WTC11 (cell line): Measurements from ENCODE around the gene TKT. TPM values are rescaled to one million over a fixed set of nuclear protein-coding genes. Genes with fewer than 3 reads are reported as not detected.

Source experiments
- ATAC-seq: fragments of 200-7000 bp; cut with Tn5 transposase; 2 replicates; pipeline ENCODE4 v1.10.0; 2021; ENCODE audit warnings: mild to moderate bottlenecking, moderate library complexity
- CTCF ChIA-PET: fragments of 300-600 bp; sonication (Branson Sonifier 250); formaldehyde crosslinking; loops from one replicate; lab custom pipeline; 2021; ENCODE audit warnings: antibody characterized with exemption; lab: Charles Lee
- POLR2A ChIA-PET: fragments of 350-600 bp; sonication (Branson Sonifier 250); formaldehyde crosslinking; loops from one replicate; lab custom pipeline; 2021; ENCODE audit warnings: antibody characterized with exemption; lab: Charles Lee
- DNase-seq: peaks from one replicate; pipeline ENCODE4 v3.0.0; 2021; ENCODE audit warnings: low spot score
- H3K27ac Mint-ChIP-seq: 2 replicates; pipeline ENCODE4 v1.8.0; 2021; ENCODE audit warnings: mixed read lengths
- H3K27me3 Mint-ChIP-seq: 2 replicates; pipeline ENCODE4 v1.8.0; 2021; ENCODE audit warnings: low read depth, mild to moderate bottlenecking, moderate library complexity, mixed read lengths
- H3K36me3 Mint-ChIP-seq: 2 replicates; pipeline ENCODE4 v1.8.0; 2021; ENCODE audit warnings: mixed read lengths
- H3K4me1 Mint-ChIP-seq: 2 replicates; pipeline ENCODE4 v1.8.0; 2022; ENCODE audit warnings: mixed read lengths
- H3K4me3 Mint-ChIP-seq: 2 replicates; pipeline ENCODE4 v1.8.0; 2021; ENCODE audit warnings: mild to moderate bottlenecking, moderate library complexity, mixed read lengths
- H3K9me3 Mint-ChIP-seq: 2 replicates; pipeline ENCODE4 v1.8.0; 2021; ENCODE audit warnings: mixed read lengths
- ETV6 ChIP-seq: sonication (generic); formaldehyde crosslinking; IDR thresholded peaks from 2 replicates; pipeline ENCODE4 v1.8.1; 2022; ENCODE audit warnings: mild to moderate bottlenecking, missing genetic modification reagents
- FOXJ3 ChIP-seq: sonication (generic); formaldehyde crosslinking; IDR thresholded peaks from 2 replicates; pipeline ENCODE4 v1.9.0; 2021; ENCODE audit warnings: missing genetic modification reagents, mild to moderate bottlenecking, borderline replicate concordance
- GRHL2 ChIP-seq: fragments of 250-450 bp; sonication (Bioruptor Pico); IDR thresholded peaks from 2 replicates; pipeline ENCODE4 v1.8.0; 2022; ENCODE audit warnings: mild to moderate bottlenecking, moderate library complexity; ENCODE audit not compliant: insufficient replicate concordance, severe bottlenecking
- JUN ChIP-seq: sonication (generic); formaldehyde crosslinking; IDR thresholded peaks from 2 replicates; pipeline ENCODE4 v1.8.0; 2023; ENCODE audit warnings: mild to moderate bottlenecking, missing genetic modification reagents
- KAT7 ChIP-seq: sonication (generic); formaldehyde crosslinking; IDR thresholded peaks from 2 replicates; pipeline ENCODE4 v1.8.1; 2023; ENCODE audit warnings: missing genetic modification reagents, mild to moderate bottlenecking, borderline replicate concordance
- MXD4 ChIP-seq: fragments of 250-450 bp; sonication (Bioruptor Pico); IDR thresholded peaks from 2 replicates; pipeline ENCODE4 v1.8.0; 2021; ENCODE audit warnings: mild to moderate bottlenecking, moderate library complexity, borderline replicate concordance
- MYBL2 ChIP-seq: sonication (generic); formaldehyde crosslinking; IDR thresholded peaks from 2 replicates; pipeline ENCODE4 v1.8.1; 2023; ENCODE audit warnings: mild to moderate bottlenecking, moderate library complexity, missing genetic modification reagents
- NFE2L1 ChIP-seq: sonication (generic); formaldehyde crosslinking; IDR thresholded peaks from 2 replicates; pipeline ENCODE4 v1.8.1; 2023; ENCODE audit warnings: missing genetic modification reagents
- SOX15 ChIP-seq: fragments of 250-450 bp; sonication (Bioruptor Pico); IDR thresholded peaks from 2 replicates; pipeline ENCODE4 v1.9.0; 2021; ENCODE audit warnings: mild to moderate bottlenecking
- ZNF138 ChIP-seq: sonication (generic); formaldehyde crosslinking; conservative IDR thresholded peaks from 2 replicates; pipeline ENCODE4 v1.8.1; 2022; ENCODE audit warnings: mild to moderate bottlenecking, moderate library complexity, missing genetic modification reagents
- ZNF232 ChIP-seq: sonication (generic); formaldehyde crosslinking; IDR thresholded peaks from 2 replicates; pipeline ENCODE4 v1.8.0; 2022; ENCODE audit warnings: mild to moderate bottlenecking, missing genetic modification reagents
- ZNF423 ChIP-seq: fragments of 250-450 bp; sonication (Bioruptor Pico); IDR thresholded peaks from 2 replicates; pipeline ENCODE4 v2.1.2; 2022; ENCODE audit warnings: mild to moderate bottlenecking, moderate library complexity
- ZNF671 ChIP-seq: fragments of 250-450 bp; sonication (Bioruptor Pico); IDR thresholded peaks from 2 replicates; pipeline ENCODE4 v1.8.0; 2021; ENCODE audit warnings: mild to moderate bottlenecking
- total RNA-seq: library from RNA; stranded (reverse); gene quantifications from 3 replicates; pipeline ENCODE4 v1.2.3, GENCODE V29; 2021
- TF ChIP-seq, protein P1 (sequence below): sonication (generic); formaldehyde crosslinking; IDR thresholded peaks from 2 replicates; pipeline ENCODE4 v1.8.0; 2023; ENCODE audit warnings: missing genetic modification reagents, mild to moderate bottlenecking, borderline replicate concordance
- TF ChIP-seq, protein P2 (sequence below): sonication (generic); formaldehyde crosslinking; IDR thresholded peaks from 2 replicates; pipeline ENCODE4 v1.8.1; 2023; ENCODE audit warnings: mild to moderate bottlenecking, moderate library complexity, missing genetic modification reagents
- TF ChIP-seq, protein P3 (sequence below): sonication (generic); formaldehyde crosslinking; IDR thresholded peaks from 2 replicates; pipeline ENCODE4 v1.8.1; 2022; ENCODE audit warnings: missing genetic modification reagents, borderline replicate concordance
- TF ChIP-seq, protein P4 (sequence below): sonication (generic); formaldehyde crosslinking; IDR thresholded peaks from 2 replicates; pipeline ENCODE4 v1.8.0; 2022; ENCODE audit warnings: mild to moderate bottlenecking, missing genetic modification reagents

TKT gene
- total RNA-seq, 1 experiment from 2014 or later: 1,040 TPM

DNA sequence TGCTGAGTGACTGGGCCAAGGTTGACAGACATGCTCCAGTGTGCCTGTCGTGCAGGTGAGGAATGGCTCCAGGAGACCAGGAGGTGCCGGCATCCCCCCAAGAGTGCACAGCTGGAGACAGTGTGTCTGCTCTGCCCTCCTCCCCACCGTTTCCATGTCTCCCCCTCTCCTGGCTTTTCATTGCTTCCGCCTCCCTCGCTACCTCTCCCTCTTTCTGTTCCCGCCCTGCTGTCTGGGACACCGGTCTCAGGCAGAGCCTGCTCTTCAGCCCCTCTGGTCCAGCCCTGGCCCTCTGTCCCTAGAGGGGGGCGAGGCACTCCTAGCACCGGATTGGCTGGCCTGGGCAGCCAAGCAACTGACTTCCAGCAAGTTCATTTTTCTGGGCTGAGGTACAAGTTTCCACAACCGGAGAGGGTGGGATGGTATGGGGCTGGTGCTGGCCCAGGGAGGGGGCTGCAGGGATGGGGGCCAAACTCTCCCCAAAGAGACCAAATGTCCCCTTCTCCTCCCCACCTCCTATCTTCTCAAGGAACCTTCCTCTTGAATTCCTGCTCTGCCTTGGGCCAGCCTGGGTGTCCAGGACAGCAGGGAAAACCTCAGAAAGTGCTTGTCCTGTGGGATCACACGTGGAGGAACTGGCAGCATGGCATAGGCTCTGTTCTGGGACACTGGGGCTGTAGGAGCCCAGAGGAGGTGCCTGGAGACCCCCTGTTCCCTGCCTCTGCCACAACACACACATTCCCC, 62.2 kb downstream of the TKT start:
- H3K27ac Mint-ChIP-seq: peak overlapping the region; percentile 12; the same call in 1 of the 2 replicates
- peaks cover 27% of the 10 kb centered on the region for H3K4me1 Mint-ChIP-seq
- H3K4me3 Mint-ChIP-seq: no peak overlapping the region
- ATAC-seq: peak; percentile 9; the same call in 1 of the 2 replicates
- no peak for TF ChIP-seq ZNF138
- peak; percentile 11; the same call in 1 of the 2 replicates for TF ChIP-seq ZNF423 (CRISPR knock-in tag)
- H3K9me3 Mint-ChIP-seq: no peaks in the 10 kb centered on the region
- POLR2A ChIA-PET: no interaction called here
- DNase-seq: no peak
- H3K27me3 Mint-ChIP-seq: peaks cover 5% of the 10 kb centered on the region; the same call in 1 of the 2 replicates
- CTCF ChIA-PET: interaction anchor here (0.8 to 3.2 kb wide), 3 partner anchors 29 to 84 kb away, joined by 4 to 32 read pairs (median 17); no protein-coding TSS in a partner anchor
- H3K36me3 Mint-ChIP-seq: peaks cover 4% of the 10 kb centered on the region; the same call in 1 of the 2 replicates

DNA sequence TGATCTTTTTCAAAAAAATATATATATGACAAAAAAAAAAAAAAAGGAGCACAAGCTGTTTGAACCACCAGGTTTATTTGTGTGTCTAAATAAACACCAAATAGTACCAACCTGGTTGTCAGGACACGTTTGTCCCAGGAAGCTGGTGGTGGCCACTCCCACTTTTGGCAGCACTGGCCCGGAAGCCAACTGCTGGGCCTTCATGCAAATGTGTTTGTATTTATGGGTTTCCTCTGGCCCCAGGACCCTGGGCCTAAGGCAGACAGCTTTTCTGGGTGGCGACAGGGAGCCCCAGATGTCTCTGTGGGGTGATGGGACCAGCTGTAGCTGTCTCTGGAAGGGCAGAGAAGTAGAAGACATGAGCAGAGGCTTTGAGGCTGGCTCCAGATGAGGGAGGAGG, 63.2 kb downstream of the TKT start:
- no peak for ATAC-seq
- ChIA-PET POLR2A (no interaction called here), CTCF (interaction anchor here (0.7 to 0.8 kb wide), 3 partner anchors 78 to 167 kb away, joined by 3 to 5 read pairs (median 4); no protein-coding TSS in a partner anchor)
- Mint-ChIP-seq H3K27me3 (peaks cover 5% of the 10 kb centered on the region; the same call in 1 of the 2 replicates), H3K36me3 (peaks cover 4% of the 10 kb centered on the region; the same call in 1 of the 2 replicates), H3K4me3 (no peak overlapping the region), H3K9me3 (no peaks in the 10 kb centered on the region), H3K27ac (peak overlapping the region; percentile 79; the same call in 1 of the 2 replicates), H3K4me1 (peaks cover 27% of the 10 kb centered on the region)
- no peak for TF ChIP-seq FOXJ3 (CRISPR knock-in tag)
- DNase-seq: no peak

DNA sequence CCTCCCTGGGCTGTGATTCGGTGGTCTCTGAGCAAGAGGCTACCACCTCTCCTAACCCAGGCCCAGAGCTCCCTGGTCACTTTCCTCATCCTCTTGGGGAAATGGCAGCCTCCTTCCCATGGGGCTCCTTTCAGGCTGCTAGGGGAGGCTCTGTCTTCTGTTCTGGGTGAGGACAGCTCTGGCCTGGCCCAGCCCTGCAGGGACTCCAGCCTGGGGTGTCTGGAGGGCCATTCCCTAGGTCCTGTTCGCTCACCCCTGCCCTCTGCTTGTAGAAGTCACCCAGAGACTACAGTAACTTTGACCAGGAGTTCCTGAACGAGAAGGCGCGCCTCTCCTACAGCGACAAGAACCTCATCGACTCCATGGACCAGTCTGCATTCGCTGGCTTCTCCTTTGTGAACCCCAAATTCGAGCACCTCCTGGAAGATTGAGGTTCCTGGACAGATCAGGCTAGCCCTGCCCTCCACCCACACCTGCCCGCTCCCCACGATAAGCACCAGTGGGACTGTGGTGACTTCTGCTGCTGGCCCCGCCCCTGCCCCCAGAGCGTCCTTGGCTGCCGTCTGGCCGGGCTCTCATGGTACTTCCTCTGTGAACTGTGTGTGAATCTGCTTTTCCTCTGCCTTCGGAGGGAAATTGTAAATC, 63.9 kb downstream of the TKT start:
- no peak for TF ChIP-seq ZNF232 (CRISPR knock-in tag)
- TF ChIP-seq, protein P1, sequence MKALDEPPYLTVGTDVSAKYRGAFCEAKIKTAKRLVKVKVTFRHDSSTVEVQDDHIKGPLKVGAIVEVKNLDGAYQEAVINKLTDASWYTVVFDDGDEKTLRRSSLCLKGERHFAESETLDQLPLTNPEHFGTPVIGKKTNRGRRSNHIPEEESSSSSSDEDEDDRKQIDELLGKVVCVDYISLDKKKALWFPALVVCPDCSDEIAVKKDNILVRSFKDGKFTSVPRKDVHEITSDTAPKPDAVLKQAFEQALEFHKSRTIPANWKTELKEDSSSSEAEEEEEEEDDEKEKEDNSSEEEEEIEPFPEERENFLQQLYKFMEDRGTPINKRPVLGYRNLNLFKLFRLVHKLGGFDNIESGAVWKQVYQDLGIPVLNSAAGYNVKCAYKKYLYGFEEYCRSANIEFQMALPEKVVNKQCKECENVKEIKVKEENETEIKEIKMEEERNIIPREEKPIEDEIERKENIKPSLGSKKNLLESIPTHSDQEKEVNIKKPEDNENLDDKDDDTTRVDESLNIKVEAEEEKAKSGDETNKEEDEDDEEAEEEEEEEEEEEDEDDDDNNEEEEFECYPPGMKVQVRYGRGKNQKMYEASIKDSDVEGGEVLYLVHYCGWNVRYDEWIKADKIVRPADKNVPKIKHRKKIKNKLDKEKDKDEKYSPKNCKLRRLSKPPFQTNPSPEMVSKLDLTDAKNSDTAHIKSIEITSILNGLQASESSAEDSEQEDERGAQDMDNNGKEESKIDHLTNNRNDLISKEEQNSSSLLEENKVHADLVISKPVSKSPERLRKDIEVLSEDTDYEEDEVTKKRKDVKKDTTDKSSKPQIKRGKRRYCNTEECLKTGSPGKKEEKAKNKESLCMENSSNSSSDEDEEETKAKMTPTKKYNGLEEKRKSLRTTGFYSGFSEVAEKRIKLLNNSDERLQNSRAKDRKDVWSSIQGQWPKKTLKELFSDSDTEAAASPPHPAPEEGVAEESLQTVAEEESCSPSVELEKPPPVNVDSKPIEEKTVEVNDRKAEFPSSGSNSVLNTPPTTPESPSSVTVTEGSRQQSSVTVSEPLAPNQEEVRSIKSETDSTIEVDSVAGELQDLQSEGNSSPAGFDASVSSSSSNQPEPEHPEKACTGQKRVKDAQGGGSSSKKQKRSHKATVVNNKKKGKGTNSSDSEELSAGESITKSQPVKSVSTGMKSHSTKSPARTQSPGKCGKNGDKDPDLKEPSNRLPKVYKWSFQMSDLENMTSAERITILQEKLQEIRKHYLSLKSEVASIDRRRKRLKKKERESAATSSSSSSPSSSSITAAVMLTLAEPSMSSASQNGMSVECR: no peak
- TF ChIP-seq, protein P2, sequence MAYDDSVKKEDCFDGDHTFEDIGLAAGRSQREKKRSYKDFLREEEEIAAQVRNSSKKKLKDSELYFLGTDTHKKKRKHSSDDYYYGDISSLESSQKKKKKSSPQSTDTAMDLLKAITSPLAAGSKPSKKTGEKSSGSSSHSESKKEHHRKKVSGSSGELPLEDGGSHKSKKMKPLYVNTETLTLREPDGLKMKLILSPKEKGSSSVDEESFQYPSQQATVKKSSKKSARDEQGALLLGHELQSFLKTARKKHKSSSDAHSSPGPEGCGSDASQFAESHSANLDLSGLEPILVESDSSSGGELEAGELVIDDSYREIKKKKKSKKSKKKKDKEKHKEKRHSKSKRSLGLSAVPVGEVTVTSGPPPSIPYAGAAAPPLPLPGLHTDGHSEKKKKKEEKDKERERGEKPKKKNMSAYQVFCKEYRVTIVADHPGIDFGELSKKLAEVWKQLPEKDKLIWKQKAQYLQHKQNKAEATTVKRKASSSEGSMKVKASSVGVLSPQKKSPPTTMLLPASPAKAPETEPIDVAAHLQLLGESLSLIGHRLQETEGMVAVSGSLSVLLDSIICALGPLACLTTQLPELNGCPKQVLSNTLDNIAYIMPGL (CRISPR knock-in tag): no peak
- TF ChIP-seq GRHL2 (CRISPR knock-in tag): no peak
- TF ChIP-seq MXD4 (CRISPR knock-in tag): no peak
- TF ChIP-seq NFE2L1 (CRISPR knock-in tag): no peak
- no peak for TF ChIP-seq FOXJ3 (CRISPR knock-in tag)
- TF ChIP-seq, protein P3, sequence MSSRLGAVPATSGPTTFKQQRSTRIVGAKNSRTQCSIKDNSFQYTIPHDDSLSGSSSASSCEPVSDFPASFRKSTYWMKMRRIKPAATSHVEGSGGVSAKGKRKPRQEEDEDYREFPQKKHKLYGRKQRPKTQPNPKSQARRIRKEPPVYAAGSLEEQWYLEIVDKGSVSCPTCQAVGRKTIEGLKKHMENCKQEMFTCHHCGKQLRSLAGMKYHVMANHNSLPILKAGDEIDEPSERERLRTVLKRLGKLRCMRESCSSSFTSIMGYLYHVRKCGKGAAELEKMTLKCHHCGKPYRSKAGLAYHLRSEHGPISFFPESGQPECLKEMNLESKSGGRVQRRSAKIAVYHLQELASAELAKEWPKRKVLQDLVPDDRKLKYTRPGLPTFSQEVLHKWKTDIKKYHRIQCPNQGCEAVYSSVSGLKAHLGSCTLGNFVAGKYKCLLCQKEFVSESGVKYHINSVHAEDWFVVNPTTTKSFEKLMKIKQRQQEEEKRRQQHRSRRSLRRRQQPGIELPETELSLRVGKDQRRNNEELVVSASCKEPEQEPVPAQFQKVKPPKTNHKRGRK (CRISPR knock-in tag): no peak
- TF ChIP-seq KAT7 (CRISPR knock-in tag): no peak
- TF ChIP-seq ZNF671 (CRISPR knock-in tag): no peak
- TF ChIP-seq, protein P4, sequence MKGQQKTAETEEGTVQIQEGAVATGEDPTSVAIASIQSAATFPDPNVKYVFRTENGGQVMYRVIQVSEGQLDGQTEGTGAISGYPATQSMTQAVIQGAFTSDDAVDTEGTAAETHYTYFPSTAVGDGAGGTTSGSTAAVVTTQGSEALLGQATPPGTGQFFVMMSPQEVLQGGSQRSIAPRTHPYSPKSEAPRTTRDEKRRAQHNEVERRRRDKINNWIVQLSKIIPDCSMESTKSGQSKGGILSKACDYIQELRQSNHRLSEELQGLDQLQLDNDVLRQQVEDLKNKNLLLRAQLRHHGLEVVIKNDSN (CRISPR knock-in tag): no peak
- TF ChIP-seq JUN (CRISPR knock-in tag): no peak
- TF ChIP-seq ETV6: no peak
- TF ChIP-seq ZNF138: no peak
- TF ChIP-seq SOX15 (CRISPR knock-in tag): no peak
- TF ChIP-seq MYBL2 (CRISPR knock-in tag): no peak
- H3K4me3 Mint-ChIP-seq: no peak overlapping the region
- ChIA-PET POLR2A (no interaction called here), CTCF (interaction anchor here (1.0 to 1.1 kb wide), 2 partner anchors 58 to 81 kb away, joined by 3 to 4 read pairs; no protein-coding TSS in a partner anchor)
- no peaks in the 10 kb centered on the region for H3K9me3 Mint-ChIP-seq
- ATAC-seq: no peak
- peaks cover 4% of the 10 kb centered on the region; the same call in 1 of the 2 replicates for H3K36me3 Mint-ChIP-seq
- peaks cover 24% of the 10 kb centered on the region for H3K4me1 Mint-ChIP-seq
- H3K27ac Mint-ChIP-seq: no peak overlapping the region
- H3K27me3 Mint-ChIP-seq: peaks cover 5% of the 10 kb centered on the region; the same call in 1 of the 2 replicates
- no peak for DNase-seq
